Dendritic cell treated with granulocyte-macrophage colony-stimulating factor and Interleukin-4, amounts not matched to agents 40 ng/mL and 50 ng/mL, for 4 days (primary cell): ENCODE measurements around the gene MAS1.

Experiments
- H3K27ac Mint-ChIP-seq: one replicate; pipeline ENCODE4 v1.8.0; 2022; ENCODE audit warnings: mild to moderate bottlenecking, mixed read lengths
- H3K27me3 Mint-ChIP-seq: one replicate; pipeline ENCODE4 v1.8.0; 2022; ENCODE audit warnings: mild to moderate bottlenecking, mixed read lengths
- H3K36me3 Mint-ChIP-seq: one replicate; pipeline ENCODE4 v1.8.0; 2022; ENCODE audit warnings: low read depth, mixed read lengths
- H3K4me1 Mint-ChIP-seq: one replicate; pipeline ENCODE4 v1.8.0; 2022; ENCODE audit warnings: low read depth, mixed read lengths
- H3K4me3 Mint-ChIP-seq: one replicate; pipeline ENCODE4 v1.8.0; 2022; ENCODE audit warnings: mild to moderate bottlenecking, moderate library complexity, mixed read lengths
- H3K9me3 Mint-ChIP-seq: one replicate; pipeline ENCODE4 v1.8.0; 2022; ENCODE audit warnings: mixed read lengths
- intact Hi-C: fragments of 100-400 bp; cut with micrococcal nuclease; formaldehyde crosslinking; loops from one replicate; pipeline ENCODE4 v1.15.0; 2022

The MAS1 gene

GRCh38 chr6:159866286-159867247, 24.2 kb upstream of the MAS1 start:
- H3K4me1 Mint-ChIP-seq: no peaks in the 10 kb centered on the region
- H3K36me3 Mint-ChIP-seq: no peaks in the 10 kb centered on the region
- no peaks in the 10 kb centered on the region for H3K27me3 Mint-ChIP-seq
- H3K4me3 Mint-ChIP-seq: no peak overlapping the region
- no peak overlapping the region for H3K27ac Mint-ChIP-seq
- no peaks in the 10 kb centered on the region for H3K9me3 Mint-ChIP-seq
- intact Hi-C loops: loop anchor here (10.0 kb wide), 2 partner anchors 178 to 588 kb away; no protein-coding TSS in a partner anchor

- no peaks in the 10 kb centered on the region for H3K9me3 Mint-ChIP-seq
- intact Hi-C loops: no loop called here
- no peak overlapping the region for H3K4me3 Mint-ChIP-seq
- H3K36me3 Mint-ChIP-seq: no peaks in the 10 kb centered on the region
- H3K27me3 Mint-ChIP-seq: peaks cover 3% of the 10 kb centered on the region
- H3K4me1 Mint-ChIP-seq: no peaks in the 10 kb centered on the region
- H3K27ac Mint-ChIP-seq: no peak overlapping the region
Measured at GRCh38 chr6:159871241-159871640, 19.5 kb upstream of the MAS1 start.

GRCh38 chr6:159871906-159872305, 18.9 kb upstream of the MAS1 start:
- Mint-ChIP-seq H3K27ac (no peak overlapping the region), H3K9me3 (no peaks in the 10 kb centered on the region), H3K4me3 (no peak overlapping the region), H3K36me3 (no peaks in the 10 kb centered on the region), H3K4me1 (no peaks in the 10 kb centered on the region), H3K27me3 (peaks cover 4% of the 10 kb centered on the region)
- intact Hi-C loops: no loop called here

GRCh38 chr6:159874435-159874834, 16.4 kb upstream of the MAS1 start:
- H3K36me3 Mint-ChIP-seq: no peaks in the 10 kb centered on the region
- no peaks in the 10 kb centered on the region for H3K9me3 Mint-ChIP-seq
- H3K4me1 Mint-ChIP-seq: no peaks in the 10 kb centered on the region
- intact Hi-C loops: no loop called here
- H3K27ac Mint-ChIP-seq: no peak overlapping the region
- H3K4me3 Mint-ChIP-seq: no peak overlapping the region
- H3K27me3 Mint-ChIP-seq: peaks cover 15% of the 10 kb centered on the region

- H3K27ac Mint-ChIP-seq: no peak overlapping the region
- H3K4me1 Mint-ChIP-seq: peaks cover 4% of the 10 kb centered on the region
- H3K4me3 Mint-ChIP-seq: no peak overlapping the region
- H3K36me3 Mint-ChIP-seq: no peaks in the 10 kb centered on the region
- peaks cover 15% of the 10 kb centered on the region for H3K27me3 Mint-ChIP-seq
- intact Hi-C loops: no loop called here
- H3K9me3 Mint-ChIP-seq: no peaks in the 10 kb centered on the region
Measured at GRCh38 chr6:159875194-159875593, 15.6 kb upstream of the MAS1 start.

GRCh38 chr6:159876242-159876641, 14.5 kb upstream of the MAS1 start:
- Mint-ChIP-seq H3K27ac (no peak overlapping the region), H3K9me3 (no peaks in the 10 kb centered on the region), H3K27me3 (peaks cover 15% of the 10 kb centered on the region), H3K36me3 (no peaks in the 10 kb centered on the region), H3K4me3 (no peak overlapping the region), H3K4me1 (peaks cover 6% of the 10 kb centered on the region)
- intact Hi-C loops: no loop called here

- intact Hi-C loops: no loop called here
- peaks cover 15% of the 10 kb centered on the region for H3K27me3 Mint-ChIP-seq
- no peaks in the 10 kb centered on the region for H3K9me3 Mint-ChIP-seq
- H3K4me1 Mint-ChIP-seq: peaks cover 6% of the 10 kb centered on the region
- H3K36me3 Mint-ChIP-seq: no peaks in the 10 kb centered on the region
- no peak overlapping the region for H3K27ac Mint-ChIP-seq
- no peak overlapping the region for H3K4me3 Mint-ChIP-seq
Measured at GRCh38 chr6:159877256-159877808, 13.5 kb upstream of the MAS1 start.

- Mint-ChIP-seq H3K36me3 (no peaks in the 10 kb centered on the region), H3K4me3 (no peak overlapping the region), H3K27me3 (peaks cover 18% of the 10 kb centered on the region), H3K27ac (no peak overlapping the region), H3K9me3 (no peaks in the 10 kb centered on the region), H3K4me1 (peaks cover 6% of the 10 kb centered on the region)
- intact Hi-C loops: no loop called here
Measured at GRCh38 chr6:159878341-159878740, 12.4 kb upstream of the MAS1 start.

- Mint-ChIP-seq H3K36me3 (no peaks in the 10 kb centered on the region), H3K27me3 (peaks cover 20% of the 10 kb centered on the region), H3K4me3 (no peak overlapping the region), H3K4me1 (peaks cover 6% of the 10 kb centered on the region), H3K9me3 (no peaks in the 10 kb centered on the region), H3K27ac (no peak overlapping the region)
- intact Hi-C loops: loop anchor here (5.0 kb wide), 1 partner anchor 47 kb away; no protein-coding TSS in a partner anchor
Measured at GRCh38 chr6:159879856-159880255, 10.9 kb upstream of the MAS1 start.

GRCh38 chr6:159880412-159880975, 10.3 kb upstream of the MAS1 start:
- Mint-ChIP-seq H3K4me3 (no peak overlapping the region), H3K9me3 (no peaks in the 10 kb centered on the region), H3K4me1 (peaks cover 6% of the 10 kb centered on the region), H3K36me3 (no peaks in the 10 kb centered on the region), H3K27me3 (peaks cover 22% of the 10 kb centered on the region), H3K27ac (no peak overlapping the region)
- intact Hi-C loops: loop anchor here (5.0 kb wide), 1 partner anchor 47 kb away; no protein-coding TSS in a partner anchor

GRCh38 chr6:159884720-159885119, 6.1 kb upstream of the MAS1 start:
- no peak overlapping the region for H3K4me3 Mint-ChIP-seq
- H3K27me3 Mint-ChIP-seq: peaks cover 37% of the 10 kb centered on the region
- intact Hi-C loops: loop anchor here (5.0 kb wide), 1 partner anchor 43 kb away; no protein-coding TSS in a partner anchor
- H3K36me3 Mint-ChIP-seq: no peaks in the 10 kb centered on the region
- H3K4me1 Mint-ChIP-seq: peaks cover 6% of the 10 kb centered on the region
- no peak overlapping the region for H3K27ac Mint-ChIP-seq
- no peaks in the 10 kb centered on the region for H3K9me3 Mint-ChIP-seq

GRCh38 chr6:159886270-159886669, 4.5 kb upstream of the MAS1 start:
- H3K27ac Mint-ChIP-seq: no peak overlapping the region
- no peaks in the 10 kb centered on the region for H3K36me3 Mint-ChIP-seq
- H3K27me3 Mint-ChIP-seq: peaks cover 48% of the 10 kb centered on the region
- intact Hi-C loops: no loop called here
- H3K4me1 Mint-ChIP-seq: no peaks in the 10 kb centered on the region
- H3K4me3 Mint-ChIP-seq: no peak overlapping the region
- H3K9me3 Mint-ChIP-seq: no peaks in the 10 kb centered on the region

- H3K27me3 Mint-ChIP-seq: peaks cover 56% of the 10 kb centered on the region
- no peaks in the 10 kb centered on the region for H3K36me3 Mint-ChIP-seq
Measured at GRCh38 chr6:159887146-159887545, 3.6 kb upstream of the MAS1 start.

GRCh38 chr6:159887761-159888160, 3.0 kb upstream of the MAS1 start:
- no peak overlapping the region for H3K4me3 Mint-ChIP-seq
- H3K9me3 Mint-ChIP-seq: no peaks in the 10 kb centered on the region
- no peaks in the 10 kb centered on the region for H3K36me3 Mint-ChIP-seq
- H3K4me1 Mint-ChIP-seq: no peaks in the 10 kb centered on the region
- H3K27ac Mint-ChIP-seq: no peak overlapping the region
- intact Hi-C loops: no loop called here
- peaks cover 61% of the 10 kb centered on the region for H3K27me3 Mint-ChIP-seq

More at GRCh38 chr6:159887146-159887545, 3.6 kb upstream of the MAS1 start:
- Mint-ChIP-seq H3K4me1 (no peaks in the 10 kb centered on the region), H3K4me3 (no peak overlapping the region), H3K27ac (no peak overlapping the region), H3K9me3 (no peaks in the 10 kb centered on the region)
- intact Hi-C loops: no loop called here
